KG1 (cell line): ENCODE results near the gene DPPA3.
"Not testable (repeated sequence)": the region's sequence is repeated elsewhere in the genome, so short reads cannot be mapped to it uniquely, and the experiment has no call there.

Source experiments
- DNase-seq: peaks from one replicate; lab custom pipeline; 2025; lab: John Stamatoyannopoulos, UW

DPPA3 gene

DNA sequence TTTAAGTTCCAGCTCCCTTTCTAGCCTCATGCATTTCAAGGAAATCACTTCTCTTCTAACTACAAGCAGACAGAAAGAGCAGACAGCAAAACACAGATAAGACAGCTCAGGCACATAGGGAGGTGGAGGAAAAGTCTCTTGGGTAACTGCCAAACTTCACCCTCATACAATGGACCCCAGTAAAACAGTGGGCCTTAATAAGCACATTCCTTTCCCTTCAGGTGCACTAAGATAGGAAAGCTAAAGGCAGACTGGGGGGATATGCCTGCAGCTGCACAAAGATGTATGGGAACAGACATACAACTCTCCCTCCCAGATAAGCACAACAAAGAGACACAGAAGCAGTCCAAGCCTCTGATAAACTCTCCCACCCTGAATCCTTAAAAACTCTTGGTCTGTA is 19.8 kb downstream of the DPPA3 start:
- not testable (repeated sequence) for DNase-seq

DNA sequence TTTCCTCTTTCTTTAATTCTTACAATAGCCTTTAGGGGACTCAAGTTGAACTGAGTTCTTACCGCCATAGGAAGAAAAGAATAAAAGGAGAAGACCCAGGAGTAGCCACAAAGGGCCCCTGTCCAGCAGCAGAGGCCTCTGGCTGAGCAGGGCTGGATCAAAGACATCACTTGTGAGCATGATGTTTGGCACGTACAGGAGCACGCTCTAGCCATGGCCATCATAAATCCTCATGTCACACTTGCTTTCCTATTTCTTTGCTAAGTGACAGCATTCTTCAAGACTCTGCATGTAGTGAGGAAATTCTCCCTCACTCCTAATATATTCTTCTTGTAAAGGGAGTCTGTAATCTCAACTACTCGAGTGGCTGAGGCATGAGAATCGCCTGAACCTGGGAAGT is 20.3 kb downstream of the DPPA3 start:
- no peak for DNase-seq

DNA sequence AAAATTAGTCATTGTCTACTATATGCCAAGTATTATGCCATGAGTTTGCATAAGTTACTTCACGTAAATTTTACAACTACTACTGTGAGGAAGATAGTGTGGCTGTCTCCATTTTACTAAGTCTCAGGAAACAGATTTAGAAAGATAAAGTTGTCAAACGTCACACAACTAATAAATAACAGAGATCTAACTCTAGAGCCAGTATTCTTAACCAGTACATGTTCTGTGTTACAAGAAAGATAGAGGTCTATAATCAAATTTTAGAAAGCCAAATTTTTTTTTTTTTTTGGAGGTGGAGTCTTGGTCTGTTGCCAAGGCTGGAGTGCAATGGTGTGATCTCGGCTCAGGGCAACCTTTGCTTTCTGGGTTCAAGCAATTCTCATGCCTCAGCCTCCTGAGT is 21.8 kb downstream of the DPPA3 start:
- DNase-seq: no peak

GRCh38 chr12:7747246-7747645 is 36.0 kb downstream of the DPPA3 start, which contains the start of gene CLEC4C:
CLEC4C (minus strand) TSS chr12:7747375; CDS start chr12:7747348, 27 bp downstream.
- no peak for DNase-seq

GRCh38 chr12:7748852-7749251 is 37.6 kb downstream of the DPPA3 start:
- DNase-seq: no peak

DNA sequence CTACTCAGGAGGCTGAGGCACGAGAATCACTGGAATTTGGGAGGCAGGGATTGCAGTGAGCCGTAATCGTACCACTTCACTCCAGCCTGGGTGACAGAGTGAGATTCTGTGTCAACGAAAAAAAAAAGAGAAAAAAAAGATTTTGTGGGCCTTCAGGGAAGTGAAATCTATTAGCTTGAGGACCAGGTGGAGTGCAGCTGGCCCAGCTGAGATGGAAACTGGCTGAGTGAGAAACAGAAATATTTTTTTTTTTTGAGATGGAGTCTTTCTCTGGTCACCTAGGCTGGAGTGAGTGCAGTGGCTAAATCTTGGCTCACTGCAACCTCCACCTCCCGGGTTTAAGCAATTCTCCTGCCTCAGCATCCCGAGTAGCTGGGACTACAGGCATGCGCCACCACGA is 38.2 kb downstream of the DPPA3 start:
- no peak for DNase-seq

- no peak for DNase-seq
Observed at GRCh38 chr12:7750350-7750749, 39.1 kb downstream of the DPPA3 start.

GRCh38 chr12:7751394-7751793 is 40.2 kb downstream of the DPPA3 start:
- no peak for DNase-seq

DNA sequence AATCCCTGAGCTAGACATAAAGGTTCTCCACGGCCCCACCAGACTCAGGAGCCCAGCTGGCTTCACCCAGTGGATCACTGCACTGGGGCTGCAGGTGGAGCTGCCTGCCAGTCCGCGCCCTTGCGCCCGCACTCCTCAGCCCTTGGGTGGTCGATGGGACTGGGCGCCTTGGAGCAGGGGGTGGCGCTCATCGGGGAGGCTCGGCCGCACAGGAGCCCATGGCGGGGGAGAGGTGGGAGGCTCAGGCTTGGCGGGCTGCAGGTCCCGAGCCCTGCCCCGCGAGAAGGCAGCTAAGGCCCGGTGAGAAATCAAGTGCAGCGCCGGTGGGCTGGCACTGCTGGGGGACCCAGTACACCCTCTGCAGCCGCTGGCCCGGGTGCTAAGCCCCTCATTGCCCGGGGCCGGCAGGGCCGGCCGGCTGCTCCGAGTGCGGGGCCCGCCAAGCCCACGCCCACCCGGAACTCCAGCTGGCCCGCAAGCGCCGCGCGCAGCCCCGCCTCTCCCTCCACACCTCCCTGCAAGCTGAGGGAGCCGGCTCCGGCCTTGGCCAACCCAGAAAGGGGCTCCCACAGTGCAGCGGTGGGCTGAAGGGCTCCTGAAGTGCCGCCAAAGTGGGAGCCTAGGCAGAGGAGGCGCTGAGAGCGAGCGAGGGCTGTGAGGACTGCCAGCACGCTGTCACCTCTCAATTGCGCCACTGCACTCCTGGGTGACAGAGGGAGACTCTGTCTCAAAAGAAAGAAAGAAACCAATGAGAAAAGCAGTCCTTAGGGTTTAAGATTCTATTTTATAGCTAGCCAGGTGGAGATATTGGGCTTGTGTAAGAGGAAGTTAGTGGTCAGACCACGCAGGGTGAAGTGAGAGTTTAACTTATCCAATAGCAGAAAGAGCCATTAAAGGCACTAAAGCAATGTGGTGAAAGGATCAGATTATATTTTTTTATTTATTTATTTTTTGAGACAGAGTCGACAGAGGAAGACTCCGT is 41.0 kb downstream of the DPPA3 start:
- not testable (repeated sequence) for DNase-seq

- not testable (repeated sequence) for DNase-seq
Observed at GRCh38 chr12:7755668-7756067, 44.4 kb downstream of the DPPA3 start.

- no peak for DNase-seq
Observed at GRCh38 chr12:7756993-7757392, 45.8 kb downstream of the DPPA3 start.

- no peak for DNase-seq
Observed at GRCh38 chr12:7758766-7759140, 47.5 kb downstream of the DPPA3 start.
